ENCODE measurements around the gene FSD1L.

DNA sequence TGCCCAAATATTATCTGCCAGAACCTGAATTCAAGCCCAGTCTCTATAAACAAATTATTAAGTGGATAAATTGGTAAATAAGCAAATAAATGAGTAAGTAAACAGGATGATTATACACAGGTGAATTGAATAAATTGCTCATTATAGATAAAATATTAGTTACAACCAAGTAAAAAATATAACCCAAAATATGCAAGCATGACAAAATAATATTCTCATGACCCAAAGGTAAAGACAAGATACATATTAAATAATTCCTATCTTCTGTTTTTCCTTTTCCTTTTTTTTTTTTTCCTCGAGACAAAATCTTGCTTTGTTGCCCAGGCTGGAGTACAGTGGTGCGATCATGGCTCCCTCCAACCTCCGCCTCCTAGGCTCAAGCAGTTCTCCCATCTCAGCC, 21.2 kb upstream of the FSD1L start:
- TF ChIP-seq, protein P1, sequence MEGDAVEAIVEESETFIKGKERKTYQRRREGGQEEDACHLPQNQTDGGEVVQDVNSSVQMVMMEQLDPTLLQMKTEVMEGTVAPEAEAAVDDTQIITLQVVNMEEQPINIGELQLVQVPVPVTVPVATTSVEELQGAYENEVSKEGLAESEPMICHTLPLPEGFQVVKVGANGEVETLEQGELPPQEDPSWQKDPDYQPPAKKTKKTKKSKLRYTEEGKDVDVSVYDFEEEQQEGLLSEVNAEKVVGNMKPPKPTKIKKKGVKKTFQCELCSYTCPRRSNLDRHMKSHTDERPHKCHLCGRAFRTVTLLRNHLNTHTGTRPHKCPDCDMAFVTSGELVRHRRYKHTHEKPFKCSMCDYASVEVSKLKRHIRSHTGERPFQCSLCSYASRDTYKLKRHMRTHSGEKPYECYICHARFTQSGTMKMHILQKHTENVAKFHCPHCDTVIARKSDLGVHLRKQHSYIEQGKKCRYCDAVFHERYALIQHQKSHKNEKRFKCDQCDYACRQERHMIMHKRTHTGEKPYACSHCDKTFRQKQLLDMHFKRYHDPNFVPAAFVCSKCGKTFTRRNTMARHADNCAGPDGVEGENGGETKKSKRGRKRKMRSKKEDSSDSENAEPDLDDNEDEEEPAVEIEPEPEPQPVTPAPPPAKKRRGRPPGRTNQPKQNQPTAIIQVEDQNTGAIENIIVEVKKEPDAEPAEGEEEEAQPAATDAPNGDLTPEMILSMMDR (IDR thresholded peaks at IDR 0.05): no peak
- TF ChIP-seq POLR2A (IDR thresholded peaks at IDR 0.05): no peak
